A673 (cell line): ENCODE results near the gene RAMP1. TPM values are rescaled to one million over a fixed set of nuclear protein-coding genes. Genes with fewer than 3 reads are reported as not detected.

ENCODE experiments used
- BruUV-seq: library from RNA; stranded (reverse); fragments of 400-500 nt; replicated peaks from 2 replicates; lab custom pipeline; 2021; lab: Mats Ljungman, UMichigan
- CTCF ChIA-PET: fragments of 300-600 bp; sonication (Branson Sonifier 250); formaldehyde crosslinking; loops from one replicate; lab custom pipeline; 2022; ENCODE audit warnings: antibody characterized with exemption; lab: Charles Lee
- POLR2A ChIA-PET: fragments of 300-600 bp; sonication (Branson Sonifier 250); formaldehyde crosslinking; loops from one replicate; lab custom pipeline; 2022; ENCODE audit warnings: antibody characterized with exemption; ENCODE audit not compliant: low non-redundant PET; lab: Charles Lee
- DNase-seq: peaks from one replicate; pipeline ENCODE4 v3.0.0-alpha.2; 2015; ENCODE audit warnings: low spot score
- H3K27ac ChIP-seq: fragments of 200-600 bp; sonication (generic); 2 replicates; pipeline ENCODE4 v1.5.1; 2016; ENCODE audit warnings: mixed run types, low read depth, mild to moderate bottlenecking, mixed read lengths, antibody characterized with exemption, low read length; ENCODE audit not compliant: poor library complexity, severe bottlenecking
- H3K27me3 ChIP-seq: fragments of 200-600 bp; sonication (generic); replicated peaks from 2 replicates; pipeline ENCODE4 v1.6.1; 2017; ENCODE audit warnings: mixed run types, low read depth, mild to moderate bottlenecking, mixed read lengths, antibody characterized with exemption, low read length; ENCODE audit not compliant: insufficient read depth, poor library complexity
- H3K36me3 ChIP-seq: fragments of 200-600 bp; sonication (generic); 2 replicates; pipeline ENCODE4 v1.6.1; 2016; ENCODE audit warnings: mixed run types, mild to moderate bottlenecking, mixed read lengths, antibody characterized with exemption, low read length; ENCODE audit not compliant: insufficient read depth, poor library complexity, severe bottlenecking
- H3K4me1 ChIP-seq: fragments of 200-600 bp; sonication (generic); 2 replicates; pipeline ENCODE4 v1.6.1; 2017; ENCODE audit warnings: mixed run types, mild to moderate bottlenecking, mixed read lengths, antibody characterized with exemption, low read length; ENCODE audit not compliant: insufficient read depth, poor library complexity, severe bottlenecking
- H3K4me3 ChIP-seq: fragments of 200-600 bp; sonication (generic); 2 replicates; pipeline ENCODE4 v1.5.1; 2016; ENCODE audit warnings: low read depth, mixed run types, mild to moderate bottlenecking, mixed read lengths, low read length; ENCODE audit not compliant: poor library complexity, severe bottlenecking
- H3K9me3 ChIP-seq: fragments of 200-600 bp; sonication (generic); 2 replicates; pipeline ENCODE4 v1.6.1; 2016; ENCODE audit warnings: mixed run types, low read depth, mild to moderate bottlenecking, mixed read lengths, antibody characterized with exemption, low read length; ENCODE audit not compliant: poor library complexity, severe bottlenecking
- CTCF ChIP-seq: fragments of 300-800, 200-600 bp; sonication (generic); conservative IDR thresholded peaks from 2 replicates; pipeline ENCODE4 v1.5.1; 2017; ENCODE audit warnings: low read depth, mild to moderate bottlenecking, antibody characterized with exemption, low read length, moderate library complexity, mixed read lengths
- EZH2 ChIP-seq: fragments of 200-600 bp; sonication (generic); IDR thresholded peaks from 2 replicates; pipeline ENCODE4 v1.6.1; 2017; ENCODE audit warnings: borderline replicate concordance, low read depth, mild to moderate bottlenecking, mixed read lengths, antibody characterized with exemption, low read length; ENCODE audit not compliant: poor library complexity, severe bottlenecking
- intact Hi-C: fragments of 100-400 bp; cut with micrococcal nuclease; formaldehyde crosslinking; loops from one replicate; pipeline ENCODE4 v1.10.0; 2022; ENCODE audit not compliant: unreplicated experiment
- total RNA-seq: library from RNA; stranded (reverse); gene quantifications from 2 replicates; pipeline ENCODE4 v1.2.3, GENCODE V29; 2021

The RAMP1 gene
- total RNA-seq, 1 experiment from 2014 or later, result 24.8 TPM

- no TSS peak for BruUV-seq
- no peaks in the 10 kb centered on the region for H3K36me3 ChIP-seq
- ChIA-PET CTCF (no interaction called here), POLR2A (no interaction called here)
- H3K27ac ChIP-seq, result no peak overlapping the region
- no peak for TF ChIP-seq EZH2
- no peak for TF ChIP-seq CTCF
- DNase-seq, result no peak
- peaks cover 33% of the 10 kb centered on the region for H3K4me1 ChIP-seq
- no peak overlapping the region for H3K4me3 ChIP-seq
- intact Hi-C loops, result no loop called here
- no peaks in the 10 kb centered on the region for H3K9me3 ChIP-seq
- H3K27me3 ChIP-seq, result no peaks in the 10 kb centered on the region
These were observed 37.1 kb downstream of the RAMP1 start for GRCh38 chr2:237896507-237896892.

- intact Hi-C loops, result no loop called here
- Histone ChIP-seq H3K27me3 (no peaks in the 10 kb centered on the region), H3K9me3 (no peaks in the 10 kb centered on the region), H3K4me1 (peaks cover 33% of the 10 kb centered on the region), H3K36me3 (no peaks in the 10 kb centered on the region), H3K27ac (no peak overlapping the region), H3K4me3 (no peak overlapping the region)
- no peak for DNase-seq
- no TSS peak for BruUV-seq
- CTCF ChIA-PET, result no interaction called here
- TF ChIP-seq CTCF (no peak), EZH2 (no peak)
- POLR2A ChIA-PET, result no interaction called here
These were observed 37.5 kb downstream of the RAMP1 start for GRCh38 chr2:237896956-237897355.

- H3K36me3 ChIP-seq, result no peaks in the 10 kb centered on the region
- H3K4me1 ChIP-seq, result peaks cover 28% of the 10 kb centered on the region
- CTCF ChIA-PET, result interaction anchor here (0.8 kb wide), 1 partner anchor 19 kb away, joined by 3 read pairs; no protein-coding TSS in a partner anchor
- H3K27ac ChIP-seq, result no peak overlapping the region
- H3K4me3 ChIP-seq, result no peak overlapping the region
- TF ChIP-seq CTCF, result no peak
- TF ChIP-seq EZH2, result no peak
- no peaks in the 10 kb centered on the region for H3K9me3 ChIP-seq
- no peak for DNase-seq
- POLR2A ChIA-PET, result no interaction called here
- intact Hi-C loops, result no loop called here
- no TSS peak for BruUV-seq
- H3K27me3 ChIP-seq, result no peaks in the 10 kb centered on the region
These were observed 38.6 kb downstream of the RAMP1 start for GRCh38 chr2:237898057-237898414.
